Neutrophil (primary cell): Measurements from ENCODE around the gene COL25A1.

Source experiments
- H3K27ac ChIP-seq: fragments of 200-600 bp; sonication (generic); 2 replicates; pipeline ENCODE4 v1.5.1; 2016; ENCODE audit warnings: mild to moderate bottlenecking, moderate library complexity
- H3K27me3 ChIP-seq: fragments of 200-600 bp; sonication (generic); 2 replicates; pipeline ENCODE4 v1.6.0; 2016; ENCODE audit warnings: mild to moderate bottlenecking
- H3K36me3 ChIP-seq: fragments of 200-600 bp; sonication (generic); 2 replicates; pipeline ENCODE4 v1.5.1; 2017
- H3K4me1 ChIP-seq, 2 experiments: fragments of 200-600 bp in 1 of 2; sonication (generic) in 1 of 2; 1 replicate in 1 of 2; 2 replicates in 1 of 2; pipeline versions ENCODE4 v1.5.1 to v1.6.1; 2013 to 2016; ENCODE audit warnings: low read depth in 1 of 2, low read length in 1 of 2, mild to moderate bottlenecking in 1 of 2, moderate library complexity in 1 of 2; ENCODE audit not compliant: control insufficient read depth in 1 of 2, insufficient read depth in 1 of 2
- H3K4me3 ChIP-seq, 2 experiments: fragments of 200-600 bp in 1 of 2; sonication (generic) in 1 of 2; 1 replicate in 1 of 2; 2 replicates in 1 of 2; pipeline ENCODE4 v1.5.1; 2013 to 2016; ENCODE audit warnings: low read depth in 1 of 2, low read length in 1 of 2, mild to moderate bottlenecking in 1 of 2, moderate library complexity in 1 of 2
- H3K9me3 ChIP-seq: fragments of 200-600 bp; sonication (generic); 2 replicates; pipeline ENCODE4 v1.5.1; 2016
- TF ChIP-seq, protein P1 (sequence below): fragments of 200-600 bp; sonication (generic); IDR thresholded peaks from 2 replicates; pipeline ENCODE4 v1.5.1; 2016; ENCODE audit warnings: antibody characterized with exemption

The COL25A1 gene

GRCh38 chr4:108796173-108796572, 506.3 kb downstream of the COL25A1 start:
- TF ChIP-seq, protein P1, sequence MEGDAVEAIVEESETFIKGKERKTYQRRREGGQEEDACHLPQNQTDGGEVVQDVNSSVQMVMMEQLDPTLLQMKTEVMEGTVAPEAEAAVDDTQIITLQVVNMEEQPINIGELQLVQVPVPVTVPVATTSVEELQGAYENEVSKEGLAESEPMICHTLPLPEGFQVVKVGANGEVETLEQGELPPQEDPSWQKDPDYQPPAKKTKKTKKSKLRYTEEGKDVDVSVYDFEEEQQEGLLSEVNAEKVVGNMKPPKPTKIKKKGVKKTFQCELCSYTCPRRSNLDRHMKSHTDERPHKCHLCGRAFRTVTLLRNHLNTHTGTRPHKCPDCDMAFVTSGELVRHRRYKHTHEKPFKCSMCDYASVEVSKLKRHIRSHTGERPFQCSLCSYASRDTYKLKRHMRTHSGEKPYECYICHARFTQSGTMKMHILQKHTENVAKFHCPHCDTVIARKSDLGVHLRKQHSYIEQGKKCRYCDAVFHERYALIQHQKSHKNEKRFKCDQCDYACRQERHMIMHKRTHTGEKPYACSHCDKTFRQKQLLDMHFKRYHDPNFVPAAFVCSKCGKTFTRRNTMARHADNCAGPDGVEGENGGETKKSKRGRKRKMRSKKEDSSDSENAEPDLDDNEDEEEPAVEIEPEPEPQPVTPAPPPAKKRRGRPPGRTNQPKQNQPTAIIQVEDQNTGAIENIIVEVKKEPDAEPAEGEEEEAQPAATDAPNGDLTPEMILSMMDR: no peak
- Histone ChIP-seq H3K27ac (no peak overlapping the region), H3K4me3 (no peak overlapping the region), H3K27me3 (no peaks in the 10 kb centered on the region), H3K9me3 (no peaks in the 10 kb centered on the region), H3K4me1 (no peaks in the 10 kb centered on the region), H3K36me3 (no peaks in the 10 kb centered on the region)

GRCh38 chr4:108795733-108796132, 506.7 kb downstream of the COL25A1 start:
- Histone ChIP-seq H3K27ac (no peak overlapping the region), H3K4me3 (no peak overlapping the region), H3K4me1 (no peaks in the 10 kb centered on the region), H3K27me3 (no peaks in the 10 kb centered on the region), H3K9me3 (no peaks in the 10 kb centered on the region), H3K36me3 (no peaks in the 10 kb centered on the region)
- TF ChIP-seq, protein P1: no peak

DNA sequence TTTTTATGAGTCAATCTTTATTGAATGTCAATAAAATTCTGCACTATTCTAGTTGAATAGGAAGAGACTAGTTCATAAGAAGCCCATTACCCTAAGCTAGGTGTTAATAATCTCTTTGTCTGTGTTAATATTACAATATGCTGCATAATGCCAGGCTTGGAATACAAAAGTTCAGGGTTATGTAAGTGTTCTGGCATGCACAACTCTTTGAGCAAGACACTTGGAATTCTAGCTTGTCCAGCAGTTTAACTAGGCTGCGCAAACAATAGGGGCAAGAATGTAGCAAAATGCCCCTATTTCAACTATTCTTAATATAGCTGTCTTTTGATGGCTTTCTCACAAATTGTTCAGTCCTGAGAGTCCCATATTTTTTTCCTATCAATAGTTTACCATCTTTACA, 508.3 kb downstream of the COL25A1 start:
- TF ChIP-seq, protein P1: no peak
- Histone ChIP-seq H3K36me3 (no peaks in the 10 kb centered on the region), H3K4me3 (no peak overlapping the region), H3K9me3 (no peaks in the 10 kb centered on the region), H3K4me1 (no peaks in the 10 kb centered on the region), H3K27me3 (no peaks in the 10 kb centered on the region), H3K27ac (no peak overlapping the region)

DNA sequence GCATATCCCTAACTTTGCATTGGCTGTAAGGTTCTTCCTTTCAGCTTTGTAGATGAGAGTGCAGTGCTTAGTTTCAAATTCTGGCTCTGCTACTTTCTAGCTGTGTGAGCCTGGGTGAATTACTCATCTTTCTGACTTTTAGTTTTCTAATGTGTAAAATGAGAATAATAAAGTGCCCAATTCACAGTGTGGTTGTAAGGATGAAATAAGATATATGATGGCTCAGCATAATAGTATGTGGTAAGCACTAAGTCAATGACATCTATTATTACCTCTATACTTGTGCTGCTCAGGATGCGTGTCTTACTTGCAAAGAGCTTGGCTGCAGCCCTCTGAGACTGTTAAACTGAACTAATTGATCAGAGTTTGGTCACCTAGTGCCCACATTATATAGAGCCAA, 509.0 kb downstream of the COL25A1 start:
- Histone ChIP-seq H3K9me3 (no peaks in the 10 kb centered on the region), H3K36me3 (no peaks in the 10 kb centered on the region), H3K27me3 (no peaks in the 10 kb centered on the region), H3K27ac (no peak overlapping the region), H3K4me3 (no peak overlapping the region), H3K4me1 (no peaks in the 10 kb centered on the region)
- TF ChIP-seq, protein P1: no peak

DNA sequence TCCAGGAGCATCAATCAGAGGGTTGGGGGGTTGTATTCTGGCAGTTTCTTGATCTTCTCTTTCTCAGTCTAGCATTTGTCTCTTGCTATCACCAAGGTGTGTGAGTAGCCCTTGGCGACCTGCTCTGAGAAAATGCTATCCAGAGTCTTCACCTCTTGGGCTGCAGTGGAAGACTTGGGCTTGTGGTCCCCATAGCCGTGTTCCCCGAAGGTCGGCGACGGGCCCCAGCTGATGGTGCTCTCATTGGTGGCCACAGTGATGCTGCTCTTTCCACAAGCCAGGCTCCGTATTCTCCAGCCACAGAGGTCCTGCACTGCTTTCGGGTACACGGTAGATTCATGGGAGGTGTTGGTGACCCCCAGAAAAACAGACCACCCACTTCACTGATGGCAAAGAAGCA, 513.7 kb downstream of the COL25A1 start:
- no peaks in the 10 kb centered on the region for H3K4me1 ChIP-seq
- no peaks in the 10 kb centered on the region for H3K9me3 ChIP-seq
- H3K4me3 ChIP-seq: no peak overlapping the region
- TF ChIP-seq, protein P1: no peak
- no peaks in the 10 kb centered on the region for H3K27me3 ChIP-seq
- H3K27ac ChIP-seq: no peak overlapping the region
- no peaks in the 10 kb centered on the region for H3K36me3 ChIP-seq

DNA sequence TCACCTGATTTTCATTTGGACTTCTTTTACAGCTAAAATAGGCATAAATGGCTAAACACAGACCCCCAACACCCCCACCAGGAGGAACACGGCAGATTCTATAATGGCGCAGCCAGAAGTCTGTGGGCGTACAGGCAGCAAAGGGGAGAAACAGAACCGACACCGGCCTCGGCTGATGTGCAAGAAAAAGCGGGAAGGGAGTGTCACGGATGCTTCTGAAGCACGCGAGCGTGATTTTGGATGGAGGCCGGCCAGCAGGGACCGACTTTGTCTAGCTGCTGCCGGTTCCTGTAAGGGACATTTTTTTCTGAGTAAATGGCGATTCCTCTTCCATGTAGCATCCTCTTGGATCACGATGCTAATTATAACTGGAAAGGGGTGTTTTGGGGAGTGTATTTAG, 514.7 kb downstream of the COL25A1 start:
- Histone ChIP-seq H3K9me3 (no peaks in the 10 kb centered on the region), H3K4me3 (no peak overlapping the region)
- TF ChIP-seq, protein P1: no peak

More for the DNA sequence above, 514.7 kb downstream of the COL25A1 start:
- H3K36me3 ChIP-seq: no peaks in the 10 kb centered on the region
- no peaks in the 10 kb centered on the region for H3K4me1 ChIP-seq
- H3K27ac ChIP-seq: no peak overlapping the region
- H3K27me3 ChIP-seq: no peaks in the 10 kb centered on the region
